Spleen (tissue), 7 donors: Measurements from ENCODE around the gene AMPD1.

Experiments
- POLR2A ChIP-seq, 3 donors: fragments of 450-650 bp; IDR thresholded peaks; one replicate each; pipeline ENCODE4 v1.5.1; 2017; ENCODE audit warnings: antibody characterized with exemption in 3 of 3, mild to moderate bottlenecking in 1 of 3
- TF ChIP-seq, protein P1 (sequence below), 11 experiments: fragments of 200-600 bp in 7 of 11; fragments of 450-650 bp in 4 of 11; sonication (generic) in 4 of 11; IDR thresholded peaks in 8 of 11; conservative IDR thresholded peaks in 3 of 11; 1 replicate in 7 of 11; 2 replicates in 4 of 11; pipeline versions ENCODE4 v1.4.0 to v1.8.0; 2016 to 2021; ENCODE audit warnings: antibody characterized with exemption in 11 of 11, inconsistent platforms in 4 of 11, mild to moderate bottlenecking in 1 of 11
- donor health status: DM: no; HTN: no; CAD: no; lungs with moderate emphysema.
- donor health status: DM: no; HTN: no; CAD: no.
- donor health status: DM: no; HTN: no; CAD: no.

- no peak for TF ChIP-seq POLR2A (IDR thresholded peaks at IDR 0.05)
- TF ChIP-seq, protein P1, sequence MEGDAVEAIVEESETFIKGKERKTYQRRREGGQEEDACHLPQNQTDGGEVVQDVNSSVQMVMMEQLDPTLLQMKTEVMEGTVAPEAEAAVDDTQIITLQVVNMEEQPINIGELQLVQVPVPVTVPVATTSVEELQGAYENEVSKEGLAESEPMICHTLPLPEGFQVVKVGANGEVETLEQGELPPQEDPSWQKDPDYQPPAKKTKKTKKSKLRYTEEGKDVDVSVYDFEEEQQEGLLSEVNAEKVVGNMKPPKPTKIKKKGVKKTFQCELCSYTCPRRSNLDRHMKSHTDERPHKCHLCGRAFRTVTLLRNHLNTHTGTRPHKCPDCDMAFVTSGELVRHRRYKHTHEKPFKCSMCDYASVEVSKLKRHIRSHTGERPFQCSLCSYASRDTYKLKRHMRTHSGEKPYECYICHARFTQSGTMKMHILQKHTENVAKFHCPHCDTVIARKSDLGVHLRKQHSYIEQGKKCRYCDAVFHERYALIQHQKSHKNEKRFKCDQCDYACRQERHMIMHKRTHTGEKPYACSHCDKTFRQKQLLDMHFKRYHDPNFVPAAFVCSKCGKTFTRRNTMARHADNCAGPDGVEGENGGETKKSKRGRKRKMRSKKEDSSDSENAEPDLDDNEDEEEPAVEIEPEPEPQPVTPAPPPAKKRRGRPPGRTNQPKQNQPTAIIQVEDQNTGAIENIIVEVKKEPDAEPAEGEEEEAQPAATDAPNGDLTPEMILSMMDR (IDR thresholded peaks at IDR 0.05 in 8 of 11, conservative IDR thresholded peaks at IDR 0.05 in 3 of 11), result no peak
Measured at GRCh38 chr1:114685851-114686250, 9.5 kb downstream of the AMPD1 start.
